NCI-H146 treated with DMSO at 0.1 percent for 48 hours (cell line): ENCODE results near the gene FAT2.

ENCODE experiments used
- DNase-seq: peaks from one replicate; lab custom pipeline; 2025; ENCODE audit not compliant: unreplicated experiment; lab: John Stamatoyannopoulos, UW

Gene FAT2

DNA sequence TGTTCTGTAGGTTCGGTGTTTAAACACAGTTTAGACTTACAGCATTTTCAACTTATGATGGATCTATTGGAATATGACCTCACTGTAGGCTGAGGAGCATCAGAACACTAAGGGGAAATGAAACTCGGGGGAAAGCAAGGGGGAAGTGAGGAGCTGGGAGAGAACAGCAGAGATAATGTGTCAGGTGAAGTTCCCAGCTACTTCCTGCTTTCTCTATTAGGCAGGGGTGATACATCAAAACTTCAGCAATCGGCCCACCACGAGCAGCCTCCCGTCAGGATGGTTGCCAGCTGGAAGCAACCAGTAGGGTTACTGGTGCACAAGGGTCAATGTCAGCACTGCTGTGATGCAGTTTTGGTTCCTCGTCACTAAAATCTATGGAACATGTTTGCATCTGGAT is 34.3 kb downstream of the FAT2 start:
- no peak for DNase-seq

DNA sequence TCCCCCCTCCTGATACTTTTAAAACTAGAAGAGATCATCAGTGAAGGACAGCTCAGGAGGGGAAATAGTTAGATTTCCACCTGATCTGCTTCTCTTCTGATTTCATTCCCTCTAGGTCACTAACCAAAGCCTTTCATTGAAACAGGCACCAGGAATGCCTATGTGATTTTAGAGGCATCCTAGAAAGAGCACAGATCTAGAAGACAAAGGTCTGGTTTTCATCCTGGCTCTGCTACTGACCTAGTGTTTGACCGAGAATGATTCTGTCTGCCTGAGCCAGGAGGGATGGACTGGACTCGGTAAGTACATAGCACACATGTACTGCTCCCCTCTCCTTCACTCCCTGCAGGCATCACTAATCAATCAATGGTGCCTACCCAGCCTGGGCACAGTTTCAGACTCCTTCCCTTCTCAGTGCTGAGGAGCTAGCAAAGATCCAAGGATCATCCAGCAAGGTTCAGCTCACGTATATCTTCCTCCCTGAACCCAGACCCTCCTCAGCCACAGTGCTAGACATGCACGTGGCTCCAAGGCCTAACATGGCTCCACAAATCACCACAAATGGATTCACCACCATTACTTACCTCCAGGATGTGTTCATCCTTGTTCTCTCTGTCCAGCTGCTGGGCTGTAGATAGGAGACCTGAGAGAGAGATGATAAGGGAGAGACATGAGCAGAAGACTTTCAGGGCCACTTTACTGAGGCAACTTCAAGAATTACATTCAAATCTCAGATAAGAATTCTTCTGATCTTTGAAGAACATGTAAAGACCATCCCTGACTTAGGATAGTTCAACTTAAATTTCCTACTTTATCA is 35.2 kb downstream of the FAT2 start:
- no peak for DNase-seq

DNA sequence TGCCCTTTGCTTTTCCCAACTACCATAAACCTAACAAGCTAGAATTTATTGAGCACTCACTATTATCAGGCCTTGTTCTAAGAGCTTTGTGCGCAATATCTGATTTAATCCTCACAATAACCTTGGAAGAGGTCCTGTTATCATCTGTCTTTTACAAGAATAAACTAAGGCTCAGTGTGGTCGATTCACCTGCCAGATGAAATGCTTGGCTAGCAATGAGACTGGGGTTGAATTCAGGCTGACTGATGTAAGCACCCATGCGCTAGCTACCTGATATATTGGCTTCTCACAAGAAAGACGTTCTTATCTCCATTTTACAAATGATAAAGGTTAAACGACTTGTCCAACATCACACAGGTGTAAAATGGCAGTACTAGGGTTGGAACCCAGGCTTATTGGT is 37.4 kb downstream of the FAT2 start:
- no peak for DNase-seq

DNA sequence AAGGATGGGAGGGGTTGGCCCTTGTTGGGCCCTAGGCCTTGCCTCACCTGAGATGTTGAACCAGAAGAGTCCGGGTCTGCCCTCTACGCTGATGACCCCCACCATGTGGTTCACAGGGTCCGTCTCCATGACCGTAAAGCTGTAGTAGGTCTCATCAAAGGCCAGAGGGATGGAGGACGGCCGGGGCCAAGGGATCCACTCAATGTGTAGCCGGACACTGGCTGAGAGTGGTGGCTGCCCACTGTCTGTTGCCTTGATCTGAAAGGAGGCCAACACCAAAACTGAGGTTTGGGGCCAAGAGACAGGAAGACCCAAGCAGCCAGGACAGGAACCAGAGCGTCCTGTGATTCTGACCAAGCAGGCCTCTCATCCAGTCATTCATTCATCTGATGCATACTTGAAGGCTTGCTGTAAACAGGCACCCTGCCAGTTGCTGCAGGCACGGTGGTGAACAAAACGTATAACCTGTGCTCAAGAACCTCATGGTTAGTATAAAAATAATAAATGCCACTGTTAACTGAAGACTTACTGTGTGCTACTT is 37.9 kb downstream of the FAT2 start:
- no peak for DNase-seq

- no peak for DNase-seq
Measured at GRCh38 chr5:151551985-151552384, 39.1 kb downstream of the FAT2 start.

- no peak for DNase-seq
Measured at GRCh38 chr5:151550146-151550545, 41.0 kb downstream of the FAT2 start.

- no peak for DNase-seq
Measured at GRCh38 chr5:151549713-151550112, 41.4 kb downstream of the FAT2 start.

- DNase-seq: no peak
Measured at GRCh38 chr5:151547364-151547763, 43.8 kb downstream of the FAT2 start.

DNA sequence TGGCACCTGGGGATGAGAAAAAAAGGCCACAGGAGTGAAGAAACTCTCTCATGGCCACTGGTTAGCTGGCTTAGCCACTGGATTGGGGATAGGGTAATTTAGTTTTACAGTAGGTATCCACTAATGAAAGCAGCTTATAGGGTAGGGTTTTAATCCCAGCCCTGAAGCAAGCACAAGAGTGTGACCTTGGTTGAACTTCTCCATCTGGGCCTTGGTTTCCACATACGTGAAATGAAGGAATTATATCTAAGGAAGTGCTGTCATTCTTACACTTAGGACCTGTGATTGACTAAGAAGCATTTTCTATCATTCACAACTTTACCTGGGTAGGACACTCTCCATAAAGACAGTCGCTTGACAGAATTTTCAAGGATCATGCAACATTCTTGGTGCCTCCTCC is 49.6 kb downstream of the FAT2 start:
- no peak for DNase-seq
